ENCODE data around the gene IKZF3. TPM values are rescaled to one million over a fixed set of nuclear protein-coding genes. Genes with fewer than 3 reads are reported as not detected.

The IKZF3 gene
- total and polyA plus RNA-seq, 10 of the 15 experiments (the other 5 are each of a cell fraction or from before 2014, with no cell fraction given), result 5.5 to 98.2 (median 47.6) TPM

- TF ChIP-seq, protein P1, sequence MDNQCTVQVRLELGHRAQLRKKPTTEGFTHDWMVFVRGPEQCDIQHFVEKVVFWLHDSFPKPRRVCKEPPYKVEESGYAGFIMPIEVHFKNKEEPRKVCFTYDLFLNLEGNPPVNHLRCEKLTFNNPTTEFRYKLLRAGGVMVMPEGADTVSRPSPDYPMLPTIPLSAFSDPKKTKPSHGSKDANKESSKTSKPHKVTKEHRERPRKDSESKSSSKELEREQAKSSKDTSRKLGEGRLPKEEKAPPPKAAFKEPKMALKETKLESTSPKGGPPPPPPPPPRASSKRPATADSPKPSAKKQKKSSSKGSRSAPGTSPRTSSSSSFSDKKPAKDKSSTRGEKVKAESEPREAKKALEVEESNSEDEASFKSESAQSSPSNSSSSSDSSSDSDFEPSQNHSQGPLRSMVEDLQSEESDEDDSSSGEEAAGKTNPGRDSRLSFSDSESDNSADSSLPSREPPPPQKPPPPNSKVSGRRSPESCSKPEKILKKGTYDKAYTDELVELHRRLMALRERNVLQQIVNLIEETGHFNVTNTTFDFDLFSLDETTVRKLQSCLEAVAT (IDR thresholded peaks at IDR 0.05), result peak; percentile 79
- TF ChIP-seq BCLAF1 (IDR thresholded peaks at IDR 0.05) (no peak), GATAD2B (conservative IDR thresholded peaks at IDR 0.05; ENCODE audit: low read depth) (peak; percentile 86), ZNF384 (IDR thresholded peaks at IDR 0.05; ENCODE audit: borderline replicate concordance, low read depth, low read length) (no peak), MTA3 (IDR thresholded peaks at IDR 0.05; ENCODE audit: borderline replicate concordance, low read length) (peak; percentile 96; the same call in 1 of the 2 replicates), SMAD1 (IDR thresholded peaks at IDR 0.05; ENCODE audit: low read depth, partially characterized antibody) (no peak), CREB1 (IDR thresholded peaks at IDR 0.05; ENCODE audit: low read depth) (peak; percentile 10; the same call in 1 of the 2 replicates), BMI1 (IDR thresholded peaks at IDR 0.05; ENCODE audit: borderline replicate concordance) (0 out of 2 replicates have a peak, but pooled peaks have one; percentile 14), CHD4 (IDR thresholded peaks at IDR 0.05) (no peak), NFYB (IDR thresholded peaks at IDR 0.05; ENCODE audit: insufficient read depth, low read depth, low read length) (no peak), PAX5 (IDR thresholded peaks at IDR 0.05; ENCODE audit: borderline replicate concordance, low read depth, low read length) (peak; percentile 91; the same call in 1 of the 2 replicates), SKIL (IDR thresholded peaks at IDR 0.05; ENCODE audit: low read depth, poor library complexity, severe bottlenecking) (peak; percentile 92), POLR2AphosphoS2 (IDR thresholded peaks at IDR 0.05; ENCODE audit: low read depth, low read length) (0 out of 2 replicates have a peak, but pooled peaks have one; percentile 32), RB1 (IDR thresholded peaks at IDR 0.05; ENCODE audit: borderline replicate concordance) (no peak), ASH2L (IDR thresholded peaks at IDR 0.05; ENCODE audit: borderline replicate concordance, low read depth) (no peak), SUZ12 (IDR thresholded peaks at IDR 0.05; ENCODE audit: unreplicated experiment) (no peak), CREM (IDR thresholded peaks at IDR 0.05; ENCODE audit: low read depth) (peak; percentile 77; the same call in 1 of the 2 replicates), STAT3 (IDR thresholded peaks at IDR 0.05; ENCODE audit: low read depth, low read length) (no peak), YBX1 (IDR thresholded peaks at IDR 0.05) (no peak), SIN3A (IDR thresholded peaks at IDR 0.05; ENCODE audit: low read depth, low read length) (no peak), ZNF274 (IDR thresholded peaks at IDR 0.05; ENCODE audit: insufficient read depth, insufficient read length) (no peak), HCFC1 (IDR thresholded peaks at IDR 0.05; ENCODE audit: low read length) (no peak; the same call in 1 of the 2 replicates), RBBP5 (conservative IDR thresholded peaks at IDR 0.05) (no peak)
Measured at GRCh38 chr17:39755554-39756379, 108.3 kb downstream of the IKZF3 start (continued).
